Measurements from ENCODE around the gene NLN. TPM values are rescaled to one million over a fixed set of nuclear protein-coding genes. Genes with fewer than 3 reads are reported as not detected.

Gene NLN
- total RNA-seq, 3 donors from 2014 or later: 12.8 to 15.7 (median 14.9) TPM

- Histone ChIP-seq H3K27me3 (no peaks in the 10 kb centered on the region), H3K4me1 (no peaks in the 10 kb centered on the region), H3K4me3 (no peak overlapping the region), H3K36me3 (no peaks in the 10 kb centered on the region), H3K9me3 (no peaks in the 10 kb centered on the region), H3K27ac (no peak overlapping the region)
- no peak for DNase-seq (ENCODE audit: low spot score in 2 of 2)
- intact Hi-C loops (cut with DNase I; ENCODE audit: low total_unique reads): no loop called here
- TF ChIP-seq POLR2AphosphoS5 (IDR thresholded peaks at IDR 0.05) (no peak), CTCF (IDR thresholded peaks at IDR 0.05) (no peak), POLR2A (IDR thresholded peaks at IDR 0.05) (no peak)
These were observed 91.2 kb downstream of the NLN start for GRCh38 chr5:65813174-65813573.

- DNase-seq (ENCODE audit: low spot score in 2 of 2): no peak
- Histone ChIP-seq H3K4me1 (no peaks in the 10 kb centered on the region), H3K27me3 (no peaks in the 10 kb centered on the region), H3K27ac (no peak overlapping the region), H3K4me3 (no peak overlapping the region), H3K9me3 (no peaks in the 10 kb centered on the region), H3K36me3 (no peaks in the 10 kb centered on the region)
- no peak for TF ChIP-seq POLR2A (IDR thresholded peaks at IDR 0.05)
- TF ChIP-seq CTCF (IDR thresholded peaks at IDR 0.05): no peak
- no peak for TF ChIP-seq POLR2AphosphoS5 (IDR thresholded peaks at IDR 0.05)
- intact Hi-C loops (cut with DNase I; ENCODE audit: low total_unique reads): no loop called here
These were observed 93.2 kb downstream of the NLN start for GRCh38 chr5:65815161-65815560.

GRCh38 chr5:65816729-65817128, 94.7 kb downstream of the NLN start:
- intact Hi-C loops (cut with DNase I; ENCODE audit: low total_unique reads): no loop called here
- Histone ChIP-seq H3K4me1 (no peaks in the 10 kb centered on the region), H3K36me3 (no peaks in the 10 kb centered on the region), H3K9me3 (no peaks in the 10 kb centered on the region), H3K4me3 (no peak overlapping the region), H3K27ac (no peak overlapping the region), H3K27me3 (no peaks in the 10 kb centered on the region)
- no peak for DNase-seq (ENCODE audit: low spot score in 2 of 2)
- no peak for TF ChIP-seq CTCF (IDR thresholded peaks at IDR 0.05)
- no peak for TF ChIP-seq POLR2AphosphoS5 (IDR thresholded peaks at IDR 0.05)
- TF ChIP-seq POLR2A (IDR thresholded peaks at IDR 0.05): no peak

GRCh38 chr5:65817931-65818330, 95.9 kb downstream of the NLN start:
- DNase-seq (ENCODE audit: low spot score in 2 of 2): no peak
- H3K27ac ChIP-seq: no peak overlapping the region
- no peaks in the 10 kb centered on the region for H3K36me3 ChIP-seq
- no peak overlapping the region for H3K4me3 ChIP-seq
- no peaks in the 10 kb centered on the region for H3K9me3 ChIP-seq
- no peak for TF ChIP-seq POLR2A (IDR thresholded peaks at IDR 0.05)
- intact Hi-C loops (cut with DNase I; ENCODE audit: low total_unique reads): no loop called here
- H3K27me3 ChIP-seq: no peaks in the 10 kb centered on the region
- H3K4me1 ChIP-seq: no peaks in the 10 kb centered on the region

- DNase-seq (ENCODE audit: low spot score in 2 of 2): no peak
- Histone ChIP-seq H3K9me3 (no peaks in the 10 kb centered on the region), H3K27me3 (no peaks in the 10 kb centered on the region), H3K27ac (no peak overlapping the region), H3K36me3 (no peaks in the 10 kb centered on the region), H3K4me1 (no peaks in the 10 kb centered on the region), H3K4me3 (no peak overlapping the region)
- intact Hi-C loops (cut with DNase I; ENCODE audit: low total_unique reads): no loop called here
- TF ChIP-seq CTCF (IDR thresholded peaks at IDR 0.05) (no peak), POLR2A (IDR thresholded peaks at IDR 0.05) (no peak), POLR2AphosphoS5 (IDR thresholded peaks at IDR 0.05) (no peak)
These were observed 96.6 kb downstream of the NLN start for GRCh38 chr5:65818592-65818991.

All from breast epithelium (tissue), 4 donors.